SK-N-SH (cell line): ENCODE measurements around the gene AGBL1. TPM values are rescaled to one million over a fixed set of nuclear protein-coding genes. Genes with fewer than 3 reads are reported as not detected.

Source experiments
- CTCF ChIA-PET: fragments of 300-600, 350-600 bp; formaldehyde crosslinking; extraction: SDS; loops from one replicate; lab custom pipeline; 2021; lab: Yijun Ruan, JAX
- POLR2A ChIA-PET: fragments of 350-600 bp; sonication (Branson Sonifier 250); formaldehyde crosslinking; extraction: SDS; loops from one replicate; lab custom pipeline; 2020; ENCODE audit warnings: antibody characterized with exemption, inconsistent platforms; lab: Yijun Ruan, JAX
- DNase-seq: peaks from one replicate; pipeline ENCODE4 v3.0.0; 2012
- H2AFZ ChIP-seq: fragments of 200-600 bp; sonication (generic); 2 replicates; pipeline ENCODE4 v1.8.1; 2016; ENCODE audit warnings: antibody characterized with exemption, mild to moderate bottlenecking, low read depth
- H3F3A ChIP-seq: fragments of 200-600 bp; sonication (generic); replicated peaks from 2 replicates; pipeline ENCODE3; 2016; ENCODE audit warnings: antibody characterized with exemption, mild to moderate bottlenecking; ENCODE audit not compliant: insufficient read depth
- H3K27ac ChIP-seq, 2 experiments: fragments of 200-500 bp in 1 of 2; fragments of 200-600 bp in 1 of 2; sonication (Bioruptor generic) in 1 of 2; sonication (generic), shearing (Covaris generic) in 1 of 2; 2 replicates each; pipeline versions ENCODE4 v1.5.1 to v1.6.1; 2014 to 2016; ENCODE audit warnings: low read depth in 2 of 2, inconsistent platforms in 1 of 2, low read length in 1 of 2, mild to moderate bottlenecking in 1 of 2, mixed read lengths in 1 of 2
- H3K27me3 ChIP-seq: fragments of 200-600 bp; sonication (generic), shearing (Covaris generic); 2 replicates; pipeline ENCODE4 v1.6.1; 2016; ENCODE audit warnings: mixed run types; ENCODE audit not compliant: insufficient read depth
- H3K36me3 ChIP-seq, 2 experiments: fragments of 200-500 bp in 1 of 2; fragments of 200-600 bp in 1 of 2; sonication (Bioruptor generic) in 1 of 2; sonication (generic) in 1 of 2; replicated peaks in 1 of 2; 2 replicates each; pipeline versions ENCODE3 to v1.5.1; 2014 to 2016; ENCODE audit warnings: low read length in 1 of 2, mild to moderate bottlenecking in 1 of 2; ENCODE audit not compliant: insufficient read depth in 2 of 2, control insufficient read depth in 1 of 2
- H3K4me1 ChIP-seq, 2 experiments: fragments of 200-500 bp in 1 of 2; fragments of 200-600 bp in 1 of 2; sonication (Bioruptor generic) in 1 of 2; sonication (generic), shearing (Covaris generic) in 1 of 2; 2 replicates each; pipeline versions ENCODE4 v1.5.1 to v1.6.1; 2014 to 2016; ENCODE audit warnings: low read depth in 1 of 2, low read length in 1 of 2, mixed run types in 1 of 2; ENCODE audit not compliant: insufficient read depth in 2 of 2, control insufficient read depth in 1 of 2
- H3K4me2 ChIP-seq: fragments of 200-600 bp; sonication (generic), shearing (Covaris generic); 2 replicates; pipeline ENCODE4 v1.6.1; 2017; ENCODE audit warnings: mixed run types
- H3K4me3 ChIP-seq, 2 experiments: fragments of 200-500 bp in 1 of 2; fragments of 200-600 bp in 1 of 2; sonication (Bioruptor generic) in 1 of 2; sonication (generic), shearing (Covaris generic) in 1 of 2; 2 replicates each; pipeline versions ENCODE4 v1.5.1 to v1.8.1; 2014 to 2016; ENCODE audit warnings: low read depth in 2 of 2, inconsistent platforms in 1 of 2, low read length in 1 of 2, mild to moderate bottlenecking in 1 of 2, mixed read lengths in 1 of 2, moderate library complexity in 1 of 2
- H3K79me2 ChIP-seq: fragments of 200-600 bp; sonication (generic); 2 replicates; pipeline ENCODE4 v1.8.1; 2017; ENCODE audit warnings: mild to moderate bottlenecking; ENCODE audit not compliant: insufficient read depth
- H3K9ac ChIP-seq: fragments of 200-600 bp; sonication (generic); 2 replicates; pipeline ENCODE4 v1.6.1; 2017; ENCODE audit warnings: mixed run types
- H3K9me2 ChIP-seq: fragments of 200-600 bp; sonication (generic); 2 replicates; pipeline ENCODE4 v1.6.1; 2017; ENCODE audit warnings: mixed run types
- H3K9me3 ChIP-seq: fragments of 200-600 bp; sonication (generic); 2 replicates; pipeline ENCODE4 v1.6.1; 2017; ENCODE audit warnings: mixed run types, mild to moderate bottlenecking, moderate library complexity
- H4K20me1 ChIP-seq: fragments of 200-600 bp; sonication (generic); 2 replicates; pipeline ENCODE4 v1.6.1; 2017; ENCODE audit warnings: mild to moderate bottlenecking, mixed run types; ENCODE audit not compliant: insufficient read depth
- EP300 ChIP-seq, 2 experiments: IDR thresholded peaks; 2 replicates each; pipeline versions ENCODE4 v1.4.0 to v1.6.1; 2012; ENCODE audit warnings: borderline replicate concordance in 1 of 2, low read depth in 1 of 2, low read length in 1 of 2
- FOSL2 ChIP-seq: IDR thresholded peaks from 2 replicates; pipeline ENCODE4 v1.4.0; 2012; ENCODE audit warnings: low read depth, mild to moderate bottlenecking, moderate library complexity, borderline replicate concordance
- FOXJ3 ChIP-seq: sonication (generic); formaldehyde crosslinking; IDR thresholded peaks from 2 replicates; pipeline ENCODE4 v1.5.1; 2020; ENCODE audit warnings: mild to moderate bottlenecking, missing genetic modification reagents
- JUND ChIP-seq: IDR thresholded peaks from 2 replicates; pipeline ENCODE4 v1.4.0; 2012
- NRF1 ChIP-seq: IDR thresholded peaks from 2 replicates; pipeline ENCODE4 v1.6.1; 2012; ENCODE audit warnings: low read depth, mild to moderate bottlenecking, low read length
- RCOR1 ChIP-seq: fragments of 150-350 bp; IDR thresholded peaks from 2 replicates; pipeline ENCODE4 v1.6.1; 2017; ENCODE audit warnings: antibody characterized with exemption, low read length
- RXRA ChIP-seq: IDR thresholded peaks from 2 replicates; pipeline ENCODE4 v1.4.0; 2012; ENCODE audit warnings: low read depth, mild to moderate bottlenecking, borderline replicate concordance
- SIN3A ChIP-seq: IDR thresholded peaks from 2 replicates; pipeline ENCODE4 v1.6.1; 2012; ENCODE audit warnings: low read depth, mild to moderate bottlenecking, low read length, moderate library complexity, borderline replicate concordance
- TAF1 ChIP-seq: IDR thresholded peaks from 2 replicates; pipeline ENCODE4 v1.6.1; 2012; ENCODE audit warnings: low read depth, mild to moderate bottlenecking, low read length, moderate library complexity, borderline replicate concordance
- TCF12 ChIP-seq: IDR thresholded peaks from 2 replicates; pipeline ENCODE4 v1.4.0; 2012
- TEAD4 ChIP-seq: IDR thresholded peaks from 2 replicates; pipeline ENCODE4 v1.4.0; 2012; ENCODE audit warnings: mild to moderate bottlenecking, borderline replicate concordance; ENCODE audit not compliant: insufficient read depth
- WGBS: methylation state at CpG from one replicate; pipeline ENCODE4 v1.1.6; 2017; ENCODE audit warnings: low lambda C conversion rate; 5-methylcytosine and 5-hydroxymethylcytosine counted together
- polyA plus RNA-seq, 3 experiments: library from polyadenylated mRNA; depleted of rRNA; stranded (reverse); fragments of >200 nt; gene quantifications; 2 replicates each; pipeline ENCODE4 v1.2.3, GENCODE V29; 2012
- TF ChIP-seq, protein P1 (sequence below): IDR thresholded peaks from 2 replicates; pipeline ENCODE4; 2012
- TF ChIP-seq, protein P2 (sequence below): IDR thresholded peaks from 2 replicates; pipeline ENCODE4 v1.4.0; 2012; ENCODE audit warnings: low read depth, borderline replicate concordance
- TF ChIP-seq, protein P3 (sequence below): IDR thresholded peaks from 2 replicates; pipeline ENCODE4 v1.4.0; 2012; ENCODE audit warnings: low read depth

The AGBL1 gene
- polyA plus RNA-seq, 1 of the 3 experiments (the other 2 are of a cell fraction) = not detected

DNA sequence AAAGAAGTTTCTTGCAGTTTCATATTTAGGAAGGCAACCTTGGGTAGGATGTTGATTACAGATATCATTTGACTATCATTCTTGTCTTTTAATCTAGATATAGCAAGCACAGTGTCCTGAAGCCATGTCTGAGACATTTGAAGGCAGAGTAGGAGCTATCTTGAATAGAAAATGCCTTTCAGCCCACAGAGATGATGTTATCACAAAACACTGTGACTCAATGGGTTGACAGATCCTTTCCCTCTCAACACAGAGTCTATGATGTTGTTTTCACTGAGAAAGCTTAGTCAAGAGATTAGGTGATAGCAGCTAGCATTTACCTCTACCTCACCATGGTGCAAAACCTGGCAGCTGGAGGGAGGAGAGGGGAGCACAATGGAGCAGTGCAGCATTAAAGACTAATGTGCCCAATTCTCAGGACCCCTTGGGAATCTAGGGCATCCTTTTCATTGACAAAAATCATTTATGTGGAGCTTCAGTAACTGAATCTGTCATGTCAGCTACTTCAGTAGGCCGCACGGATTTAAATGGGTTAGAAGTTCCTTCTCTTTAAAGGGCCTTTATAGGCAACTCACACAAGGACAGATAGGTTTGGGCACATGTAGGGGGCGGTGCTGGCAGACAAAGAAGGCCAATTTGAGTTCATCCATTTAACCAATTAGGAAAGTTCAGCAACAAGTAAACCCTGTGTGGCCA is 121.8 kb downstream of the AGBL1 start:
- no peak overlapping the region for H2AFZ ChIP-seq
- no peaks in the 10 kb centered on the region for H3K36me3 ChIP-seq
- no peaks in the 10 kb centered on the region for H3K9me3 ChIP-seq
- WGBS = 77% methylated on average over 3 of the region's 3 CpGs
- peaks cover 7% of the 10 kb centered on the region for H3F3A ChIP-seq
- CTCF ChIA-PET = interaction anchor here (0.7 to 1.4 kb wide), 2 partner anchors 31 to 249 kb away, joined by 3 read pairs; no protein-coding TSS in a partner anchor
- H3K79me2 ChIP-seq = no peaks in the 10 kb centered on the region
- no peaks in the 10 kb centered on the region for H3K9me2 ChIP-seq
- no peaks in the 10 kb centered on the region for H4K20me1 ChIP-seq
- TF ChIP-seq SIN3A (no peak), RXRA (0 out of 2 replicates have a peak, but pooled peaks have one; percentile 11), FOXJ3 (CRISPR knock-in tag) (no peak), TEAD4 (no peak), TCF12 (peak; percentile 59), NRF1 (no peak), JUND (peak; percentile 48; the same call in 1 of the 2 replicates), EP300 (IDR thresholded peaks at IDR 0.05; ENCODE audit: borderline replicate concordance in 1 of 2, low read depth in 1 of 2, low read length in 1 of 2) (peak in 1 of 2 experiments; percentile 48; a peak in 1 of 4 replicates), RCOR1 (no peak), FOSL2 (peak; percentile 56; the same call in 1 of the 2 replicates), TAF1 (no peak)
- TF ChIP-seq, protein P1, sequence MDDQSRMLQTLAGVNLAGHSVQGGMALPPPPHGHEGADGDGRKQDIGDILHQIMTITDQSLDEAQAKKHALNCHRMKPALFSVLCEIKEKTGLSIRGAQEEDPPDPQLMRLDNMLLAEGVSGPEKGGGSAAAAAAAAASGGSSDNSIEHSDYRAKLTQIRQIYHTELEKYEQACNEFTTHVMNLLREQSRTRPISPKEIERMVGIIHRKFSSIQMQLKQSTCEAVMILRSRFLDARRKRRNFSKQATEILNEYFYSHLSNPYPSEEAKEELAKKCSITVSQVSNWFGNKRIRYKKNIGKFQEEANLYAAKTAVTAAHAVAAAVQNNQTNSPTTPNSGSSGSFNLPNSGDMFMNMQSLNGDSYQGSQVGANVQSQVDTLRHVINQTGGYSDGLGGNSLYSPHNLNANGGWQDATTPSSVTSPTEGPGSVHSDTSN = peak; percentile 67
- TF ChIP-seq, protein P2, sequence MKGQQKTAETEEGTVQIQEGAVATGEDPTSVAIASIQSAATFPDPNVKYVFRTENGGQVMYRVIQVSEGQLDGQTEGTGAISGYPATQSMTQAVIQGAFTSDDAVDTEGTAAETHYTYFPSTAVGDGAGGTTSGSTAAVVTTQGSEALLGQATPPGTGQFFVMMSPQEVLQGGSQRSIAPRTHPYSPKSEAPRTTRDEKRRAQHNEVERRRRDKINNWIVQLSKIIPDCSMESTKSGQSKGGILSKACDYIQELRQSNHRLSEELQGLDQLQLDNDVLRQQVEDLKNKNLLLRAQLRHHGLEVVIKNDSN = no peak
- TF ChIP-seq, all 33 proteins: peak for 6
- Histone ChIP-seq H3K27me3 (no peaks in the 10 kb centered on the region), H3K4me1 (no peaks in the 10 kb centered on the region), H3K4me2 (no peak overlapping the region; the same call in 1 of the 2 replicates), H3K9ac (no peak overlapping the region), H3K27ac (no peak overlapping the region; a peak in 1 of 4 replicates), H3K4me3 (no peak overlapping the region)
- POLR2A ChIA-PET = no interaction called here
- no peak for DNase-seq

DNA sequence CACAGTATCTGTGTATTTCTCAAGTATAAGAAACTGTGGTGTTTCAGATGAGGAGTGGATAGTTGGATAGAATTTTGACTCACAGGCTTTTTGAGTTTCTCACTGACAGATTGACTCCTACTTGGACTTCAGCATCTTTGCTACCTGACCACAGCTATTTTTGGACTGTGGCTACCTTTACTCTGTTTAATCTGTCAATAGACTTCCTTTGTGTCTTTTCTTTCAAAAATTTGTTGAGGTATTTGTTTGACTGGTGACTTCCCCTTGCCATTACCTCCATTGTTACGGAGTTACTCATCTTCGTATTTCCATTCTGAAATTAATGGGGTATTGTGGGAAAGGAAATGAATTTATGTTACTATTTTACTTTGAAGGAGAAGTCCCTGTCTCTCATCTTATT is 123.8 kb downstream of the AGBL1 start:
- Histone ChIP-seq H3K4me2 (no peak overlapping the region), H3K27me3 (no peaks in the 10 kb centered on the region), H3K9me2 (no peaks in the 10 kb centered on the region), H3K79me2 (no peaks in the 10 kb centered on the region), H3F3A (peaks cover 7% of the 10 kb centered on the region), H2AFZ (no peak overlapping the region), H3K9ac (no peak overlapping the region), H3K9me3 (no peaks in the 10 kb centered on the region), H3K36me3 (no peaks in the 10 kb centered on the region), H3K27ac (no peak overlapping the region), H4K20me1 (no peaks in the 10 kb centered on the region), H3K4me3 (no peak overlapping the region), H3K4me1 (no peaks in the 10 kb centered on the region)
- POLR2A ChIA-PET = no interaction called here
- DNase-seq = no peak
- 47% methylated on average over 2 of the region's 2 CpGs for WGBS
- CTCF ChIA-PET = no interaction called here
- no peak for TF ChIP-seq EP300 (IDR thresholded peaks at IDR 0.05; ENCODE audit: borderline replicate concordance in 1 of 2, low read depth in 1 of 2, low read length in 1 of 2)
- TF ChIP-seq, protein P3, sequence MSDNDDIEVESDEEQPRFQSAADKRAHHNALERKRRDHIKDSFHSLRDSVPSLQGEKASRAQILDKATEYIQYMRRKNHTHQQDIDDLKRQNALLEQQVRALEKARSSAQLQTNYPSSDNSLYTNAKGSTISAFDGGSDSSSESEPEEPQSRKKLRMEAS = no peak
- TF ChIP-seq, protein P2 = no peak
